SK-N-SH treated with all-trans-retinoic acid at 6 μM for 48 hours (cell line): Measurements from ENCODE around the gene HP.

Source experiments
- ARNTL ChIP-seq: fragments of 450-650 bp; formaldehyde crosslinking; IDR thresholded peaks from 2 replicates; pipeline ENCODE4 v1.5.0; 2020; ENCODE audit warnings: low read depth, mild to moderate bottlenecking, moderate library complexity, borderline replicate concordance
- BACH2 ChIP-seq: fragments of 250-450 bp; sonication (Bioruptor Pico); IDR thresholded peaks from 2 replicates; pipeline ENCODE4 v1.9.0; 2021; ENCODE audit warnings: mild to moderate bottlenecking, borderline replicate concordance
- CSDC2 ChIP-seq: fragments of 250-450 bp; sonication (Bioruptor Pico); IDR thresholded peaks from 2 replicates; pipeline ENCODE4 v1.5.0; 2020; ENCODE audit warnings: mild to moderate bottlenecking, moderate library complexity
- RARB ChIP-seq: fragments of 250-450 bp; sonication (Bioruptor Pico); IDR thresholded peaks from 2 replicates; pipeline ENCODE4 v1.8.0; 2021; ENCODE audit warnings: mild to moderate bottlenecking, moderate library complexity
- SNAI2 ChIP-seq: fragments of 250-450 bp; sonication (Bioruptor Pico); IDR thresholded peaks from 2 replicates; pipeline ENCODE4 v1.5.0; 2020; ENCODE audit warnings: mild to moderate bottlenecking, moderate library complexity
- TCF4 ChIP-seq: fragments of 250-450 bp; sonication (Bioruptor Pico); IDR thresholded peaks from 2 replicates; pipeline ENCODE4 v1.8.0; 2021; ENCODE audit warnings: mild to moderate bottlenecking, moderate library complexity, borderline replicate concordance
- ZC3H10 ChIP-seq: fragments of 250-450 bp; sonication (Bioruptor Pico); IDR thresholded peaks from 2 replicates; pipeline ENCODE4 v1.5.1; 2021; ENCODE audit warnings: mild to moderate bottlenecking, moderate library complexity
- ZFP3 ChIP-seq: fragments of 250-450 bp; sonication (Bioruptor Pico); IDR thresholded peaks from 2 replicates; pipeline ENCODE4 v1.5.0; 2020; ENCODE audit warnings: mild to moderate bottlenecking, moderate library complexity
- ZFP30 ChIP-seq: fragments of 450-650 bp; formaldehyde crosslinking; IDR thresholded peaks from 2 replicates; pipeline ENCODE4 v1.5.0; 2022; ENCODE audit warnings: mild to moderate bottlenecking, moderate library complexity
- TF ChIP-seq, protein P1 (sequence below): fragments of 250-450 bp; sonication (Bioruptor Pico); IDR thresholded peaks from 2 replicates; pipeline ENCODE4 v1.8.0; 2020; ENCODE audit warnings: mild to moderate bottlenecking, moderate library complexity, borderline replicate concordance
- TF ChIP-seq, protein P2 (sequence below): fragments of 250-450 bp; sonication (Bioruptor Pico); IDR thresholded peaks from 2 replicates; pipeline ENCODE4 v1.5.0; 2020; ENCODE audit warnings: mild to moderate bottlenecking, moderate library complexity

DNA sequence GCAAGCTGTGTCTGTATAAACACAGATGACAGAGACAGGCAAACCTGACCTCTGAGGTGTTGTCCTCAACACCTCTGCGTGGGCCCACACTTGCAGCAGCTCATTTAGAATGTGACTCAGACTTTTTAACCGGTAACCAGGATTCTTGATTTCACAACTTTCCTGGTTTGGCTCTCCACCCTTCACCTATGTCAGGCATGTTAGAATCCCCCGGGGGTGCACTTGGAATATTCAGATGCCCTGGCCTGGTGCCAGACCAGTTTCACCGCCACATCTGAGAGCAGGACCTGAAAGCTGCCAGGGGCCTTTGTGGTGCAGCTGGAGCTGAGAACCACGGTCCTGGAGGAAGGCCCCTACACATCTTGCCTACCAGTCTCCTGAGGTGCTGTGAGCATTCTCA is 40.9 kb upstream of the HP start:
- TF ChIP-seq ZC3H10 (CRISPR knock-in tag) (no peak), RARB (CRISPR knock-in tag) (no peak), ZFP30 (CRISPR knock-in tag) (no peak), ZFP3 (CRISPR knock-in tag) (no peak), BACH2 (CRISPR knock-in tag) (no peak), ARNTL (CRISPR knock-in tag) (no peak), CSDC2 (CRISPR knock-in tag) (no peak), SNAI2 (CRISPR knock-in tag) (no peak), TCF4 (CRISPR knock-in tag) (no peak)
- TF ChIP-seq, protein P1, sequence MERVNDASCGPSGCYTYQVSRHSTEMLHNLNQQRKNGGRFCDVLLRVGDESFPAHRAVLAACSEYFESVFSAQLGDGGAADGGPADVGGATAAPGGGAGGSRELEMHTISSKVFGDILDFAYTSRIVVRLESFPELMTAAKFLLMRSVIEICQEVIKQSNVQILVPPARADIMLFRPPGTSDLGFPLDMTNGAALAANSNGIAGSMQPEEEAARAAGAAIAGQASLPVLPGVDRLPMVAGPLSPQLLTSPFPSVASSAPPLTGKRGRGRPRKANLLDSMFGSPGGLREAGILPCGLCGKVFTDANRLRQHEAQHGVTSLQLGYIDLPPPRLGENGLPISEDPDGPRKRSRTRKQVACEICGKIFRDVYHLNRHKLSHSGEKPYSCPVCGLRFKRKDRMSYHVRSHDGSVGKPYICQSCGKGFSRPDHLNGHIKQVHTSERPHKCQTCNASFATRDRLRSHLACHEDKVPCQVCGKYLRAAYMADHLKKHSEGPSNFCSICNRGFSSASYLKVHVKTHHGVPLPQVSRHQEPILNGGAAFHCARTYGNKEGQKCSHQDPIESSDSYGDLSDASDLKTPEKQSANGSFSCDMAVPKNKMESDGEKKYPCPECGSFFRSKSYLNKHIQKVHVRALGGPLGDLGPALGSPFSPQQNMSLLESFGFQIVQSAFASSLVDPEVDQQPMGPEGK (CRISPR knock-in tag), result no peak
- TF ChIP-seq, protein P2, sequence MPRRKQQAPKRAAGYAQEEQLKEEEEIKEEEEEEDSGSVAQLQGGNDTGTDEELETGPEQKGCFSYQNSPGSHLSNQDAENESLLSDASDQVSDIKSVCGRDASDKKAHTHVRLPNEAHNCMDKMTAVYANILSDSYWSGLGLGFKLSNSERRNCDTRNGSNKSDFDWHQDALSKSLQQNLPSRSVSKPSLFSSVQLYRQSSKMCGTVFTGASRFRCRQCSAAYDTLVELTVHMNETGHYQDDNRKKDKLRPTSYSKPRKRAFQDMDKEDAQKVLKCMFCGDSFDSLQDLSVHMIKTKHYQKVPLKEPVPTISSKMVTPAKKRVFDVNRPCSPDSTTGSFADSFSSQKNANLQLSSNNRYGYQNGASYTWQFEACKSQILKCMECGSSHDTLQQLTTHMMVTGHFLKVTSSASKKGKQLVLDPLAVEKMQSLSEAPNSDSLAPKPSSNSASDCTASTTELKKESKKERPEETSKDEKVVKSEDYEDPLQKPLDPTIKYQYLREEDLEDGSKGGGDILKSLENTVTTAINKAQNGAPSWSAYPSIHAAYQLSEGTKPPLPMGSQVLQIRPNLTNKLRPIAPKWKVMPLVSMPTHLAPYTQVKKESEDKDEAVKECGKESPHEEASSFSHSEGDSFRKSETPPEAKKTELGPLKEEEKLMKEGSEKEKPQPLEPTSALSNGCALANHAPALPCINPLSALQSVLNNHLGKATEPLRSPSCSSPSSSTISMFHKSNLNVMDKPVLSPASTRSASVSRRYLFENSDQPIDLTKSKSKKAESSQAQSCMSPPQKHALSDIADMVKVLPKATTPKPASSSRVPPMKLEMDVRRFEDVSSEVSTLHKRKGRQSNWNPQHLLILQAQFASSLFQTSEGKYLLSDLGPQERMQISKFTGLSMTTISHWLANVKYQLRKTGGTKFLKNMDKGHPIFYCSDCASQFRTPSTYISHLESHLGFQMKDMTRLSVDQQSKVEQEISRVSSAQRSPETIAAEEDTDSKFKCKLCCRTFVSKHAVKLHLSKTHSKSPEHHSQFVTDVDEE, result no peak
